RPMI7951 (cell line): ENCODE data around the gene SEPHS1. TPM values are rescaled to one million over a fixed set of nuclear protein-coding genes. Genes with fewer than 3 reads are reported as not detected.
"Not testable (repeated sequence)": the region's sequence is repeated elsewhere in the genome, so short reads cannot be mapped to it uniquely, and the experiment has no call there.

Experiments
- DNase-seq: peaks from one replicate; pipeline ENCODE4 v3.0.0-alpha.2; 2012; ENCODE audit warnings: low read depth
- total RNA-seq: library from RNA; depleted of rRNA; stranded (reverse); fragments of >200 nt; shearing (Covaris generic); gene quantifications from 2 replicates; pipeline ENCODE4 v1.2.3, GENCODE V29; 2014; rRNA removed

SEPHS1 gene
- total RNA-seq: 60.7 and 65.6 TPM in 2 replicates

GRCh38 chr10:13348216-13349017, at the start of gene SEPHS1:
Gene SEPHS1 (minus strand): TSS chr10:13348293. CDS start chr10:13344950, 3,343 bp downstream.
- peak; percentile 88 for DNase-seq

GRCh38 chr10:13397052-13397451, 49.0 kb upstream of the SEPHS1 start:
- DNase-seq: no peak

- DNase-seq: no peak
These were observed 48.3 kb upstream of the SEPHS1 start for GRCh38 chr10:13396369-13396768.

- no peak for DNase-seq
These were observed 47.4 kb upstream of the SEPHS1 start for GRCh38 chr10:13395540-13395939.

GRCh38 chr10:13393640-13394039, 45.5 kb upstream of the SEPHS1 start:
- no peak for DNase-seq

GRCh38 chr10:13392701-13393100, 44.6 kb upstream of the SEPHS1 start:
- DNase-seq: no peak

GRCh38 chr10:13390604-13391522, 42.8 kb upstream of the SEPHS1 start:
- DNase-seq: peak; percentile 57

- DNase-seq: no peak
These were observed 40.6 kb upstream of the SEPHS1 start for GRCh38 chr10:13388478-13389230.

- DNase-seq: no peak
These were observed 37.9 kb upstream of the SEPHS1 start for GRCh38 chr10:13386021-13386420.

- no peak for DNase-seq
These were observed 35.3 kb upstream of the SEPHS1 start for GRCh38 chr10:13383399-13383761.

GRCh38 chr10:13382703-13383398, 34.8 kb upstream of the SEPHS1 start:
- DNase-seq: peak; percentile 13

- not testable (repeated sequence) for DNase-seq
These were observed 31.0 kb upstream of the SEPHS1 start for GRCh38 chr10:13379061-13379460.

GRCh38 chr10:13376746-13377145, 28.7 kb upstream of the SEPHS1 start:
- no peak for DNase-seq

- no peak for DNase-seq
These were observed 28.2 kb upstream of the SEPHS1 start for GRCh38 chr10:13376297-13376696.

GRCh38 chr10:13375791-13376190, 27.7 kb upstream of the SEPHS1 start:
- DNase-seq: no peak

- DNase-seq: no peak
These were observed 25.6 kb upstream of the SEPHS1 start for GRCh38 chr10:13373644-13374043.

- DNase-seq: no peak
These were observed 24.4 kb upstream of the SEPHS1 start for GRCh38 chr10:13372524-13372923.

GRCh38 chr10:13371897-13372470, 23.9 kb upstream of the SEPHS1 start:
- peak; percentile 81 for DNase-seq

GRCh38 chr10:13366891-13367290, 18.8 kb upstream of the SEPHS1 start:
- DNase-seq: no peak

GRCh38 chr10:13365831-13366230, 17.7 kb upstream of the SEPHS1 start:
- no peak for DNase-seq

GRCh38 chr10:13365243-13365642, 17.1 kb upstream of the SEPHS1 start:
- DNase-seq: no peak
